Activated T-cell treated with anti-CD3 and anti-CD28 coated beads for 1 hour (primary cell): ENCODE results near the gene PTF1A.
"Not testable (repeated sequence)": the region's sequence is repeated elsewhere in the genome, so short reads cannot be mapped to it uniquely, and the experiment has no call there.

ENCODE experiments used
- DNase-seq: peaks from one replicate; pipeline ENCODE4 v3.0.0-alpha.2; 2020; ENCODE audit warnings: low read depth

PTF1A gene

GRCh38 chr10:23203369-23204325 lies 11.5 kb downstream of the PTF1A start:
- no peak for DNase-seq

- no peak for DNase-seq
These were observed 12.7 kb downstream of the PTF1A start for GRCh38 chr10:23204773-23205172.

DNA sequence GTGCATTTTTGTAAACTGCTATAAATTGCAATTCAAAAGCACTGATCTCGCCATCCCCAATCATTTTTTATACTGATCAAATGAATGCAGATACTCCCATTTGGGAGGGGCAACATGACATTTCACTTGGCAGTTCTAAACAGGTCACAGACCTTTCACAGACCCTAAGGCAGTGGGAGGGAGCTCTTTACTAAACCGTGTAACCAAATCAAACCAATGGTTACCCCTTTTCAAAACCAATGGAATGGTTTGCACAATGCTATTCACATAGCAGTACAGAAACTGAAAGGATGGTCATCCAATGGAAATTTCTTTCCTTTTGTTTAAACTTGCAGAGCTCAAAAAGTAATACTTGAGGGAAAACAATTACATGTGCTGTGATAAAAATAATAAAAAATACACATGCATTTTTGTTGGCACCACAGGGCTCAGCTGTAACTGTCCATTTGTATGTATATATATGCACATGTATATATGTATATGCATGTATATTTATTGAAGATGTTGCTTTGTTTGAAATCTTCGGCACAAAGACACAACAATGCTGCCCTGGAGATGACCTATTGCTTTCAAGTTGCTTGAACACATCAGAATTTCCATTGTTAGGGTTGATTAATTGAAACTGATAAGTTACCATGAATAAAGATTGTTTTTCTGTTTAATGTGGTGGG lies 14.0 kb downstream of the PTF1A start:
- no peak for DNase-seq

GRCh38 chr10:23217471-23217870 lies 25.4 kb downstream of the PTF1A start:
- no peak for DNase-seq

DNA sequence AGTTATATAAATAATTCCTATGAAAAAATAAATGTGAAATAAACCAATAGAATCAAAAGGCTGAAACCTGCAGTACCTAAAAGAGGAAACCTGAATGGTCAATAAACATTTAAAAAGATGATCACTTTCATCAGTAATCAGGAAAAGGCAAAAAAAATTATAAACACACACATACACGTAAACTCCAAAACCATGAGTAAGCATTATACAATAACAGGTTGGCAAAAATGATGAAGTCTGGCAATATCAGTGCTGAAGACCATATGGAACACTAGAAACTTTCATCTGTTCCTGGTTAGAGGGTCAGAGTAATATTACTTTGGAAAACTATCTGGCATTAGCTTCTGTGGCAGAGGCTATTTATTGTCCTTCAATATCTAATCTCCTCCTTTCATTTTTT lies 38.5 kb downstream of the PTF1A start:
- DNase-seq, result no peak

GRCh38 chr10:23238015-23238414 lies 45.9 kb downstream of the PTF1A start:
- no peak for DNase-seq

DNA sequence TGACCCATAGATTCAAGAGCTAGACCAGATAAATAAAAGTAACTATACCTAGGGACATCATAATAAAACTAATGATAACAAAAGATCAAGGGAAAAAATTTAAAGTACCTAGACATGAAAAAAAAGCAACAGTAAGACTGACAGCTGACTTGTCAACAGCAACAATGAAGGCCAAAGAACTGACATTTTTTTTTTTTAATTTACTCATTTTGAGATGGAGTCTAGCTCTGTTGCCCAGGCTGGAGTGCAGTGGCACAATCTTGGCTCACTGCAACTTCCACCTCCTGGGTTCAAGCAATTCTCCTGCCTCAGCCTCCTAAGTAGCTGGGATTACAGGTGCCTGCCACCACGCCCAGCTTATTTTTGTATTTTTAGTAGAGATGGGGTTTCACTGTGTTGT lies 49.7 kb downstream of the PTF1A start:
- not testable (repeated sequence) for DNase-seq
